ENCODE data around the gene KIAA1614.
A peak's percentile ranks its signal among the peaks of the same experiment; 100 is the strongest.

KIAA1614 gene, protein sequence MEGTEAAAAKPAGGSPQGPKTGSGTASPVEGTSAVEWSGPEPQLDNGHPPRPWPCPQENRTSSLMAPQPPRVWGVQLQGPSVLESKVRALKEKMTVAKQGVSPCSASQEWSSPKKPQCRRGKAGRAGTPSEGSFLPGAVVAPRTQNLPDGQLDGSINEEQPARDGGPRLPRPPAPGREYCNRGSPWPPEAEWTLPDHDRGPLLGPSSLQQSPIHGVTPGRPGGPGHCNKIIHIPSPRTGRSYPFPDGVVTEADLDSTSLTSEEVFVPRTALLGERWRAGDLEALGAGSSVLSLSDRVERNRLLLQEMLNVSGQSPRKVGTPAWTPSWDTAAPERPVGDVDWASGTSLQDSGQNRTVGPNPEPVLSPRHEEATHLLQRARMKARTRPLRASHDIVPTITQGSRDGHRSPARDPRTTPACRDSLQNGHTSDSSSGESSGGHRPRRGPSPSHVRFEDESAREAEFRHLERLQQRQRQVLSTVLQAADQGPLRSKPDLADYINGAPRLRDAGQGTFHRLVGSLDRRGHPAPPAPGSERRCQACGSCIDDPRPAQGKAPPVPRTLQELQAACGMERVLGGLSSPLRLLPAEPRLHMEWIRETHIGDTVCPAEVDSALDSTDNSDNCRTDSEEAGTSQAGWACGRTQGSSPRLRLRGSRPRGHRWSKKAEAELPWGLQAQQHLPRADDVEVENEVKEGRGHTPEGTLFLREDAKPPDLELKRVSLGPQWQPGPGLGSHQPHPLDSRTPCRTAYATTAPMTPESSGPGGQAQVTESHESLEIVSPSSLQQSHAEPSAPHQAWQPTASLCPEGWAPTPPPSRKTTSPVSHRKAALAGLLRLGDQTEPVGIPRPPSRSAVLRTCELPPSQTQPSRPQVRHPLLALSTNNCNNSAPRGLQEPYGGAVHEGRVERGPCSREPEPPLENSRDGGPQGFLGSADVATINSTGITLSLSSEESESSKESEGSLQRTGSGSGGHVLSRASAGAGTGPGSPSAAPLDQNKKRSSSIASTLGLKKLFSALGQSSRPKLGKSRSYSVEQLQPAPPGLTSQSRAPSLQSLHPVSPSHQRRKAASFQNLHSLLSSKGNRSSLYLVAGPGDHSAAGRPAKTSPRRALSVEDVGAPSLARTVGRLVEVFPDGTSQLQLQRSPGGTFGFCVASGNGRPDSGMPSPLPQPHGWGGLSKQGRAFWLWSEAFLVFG

DNA sequence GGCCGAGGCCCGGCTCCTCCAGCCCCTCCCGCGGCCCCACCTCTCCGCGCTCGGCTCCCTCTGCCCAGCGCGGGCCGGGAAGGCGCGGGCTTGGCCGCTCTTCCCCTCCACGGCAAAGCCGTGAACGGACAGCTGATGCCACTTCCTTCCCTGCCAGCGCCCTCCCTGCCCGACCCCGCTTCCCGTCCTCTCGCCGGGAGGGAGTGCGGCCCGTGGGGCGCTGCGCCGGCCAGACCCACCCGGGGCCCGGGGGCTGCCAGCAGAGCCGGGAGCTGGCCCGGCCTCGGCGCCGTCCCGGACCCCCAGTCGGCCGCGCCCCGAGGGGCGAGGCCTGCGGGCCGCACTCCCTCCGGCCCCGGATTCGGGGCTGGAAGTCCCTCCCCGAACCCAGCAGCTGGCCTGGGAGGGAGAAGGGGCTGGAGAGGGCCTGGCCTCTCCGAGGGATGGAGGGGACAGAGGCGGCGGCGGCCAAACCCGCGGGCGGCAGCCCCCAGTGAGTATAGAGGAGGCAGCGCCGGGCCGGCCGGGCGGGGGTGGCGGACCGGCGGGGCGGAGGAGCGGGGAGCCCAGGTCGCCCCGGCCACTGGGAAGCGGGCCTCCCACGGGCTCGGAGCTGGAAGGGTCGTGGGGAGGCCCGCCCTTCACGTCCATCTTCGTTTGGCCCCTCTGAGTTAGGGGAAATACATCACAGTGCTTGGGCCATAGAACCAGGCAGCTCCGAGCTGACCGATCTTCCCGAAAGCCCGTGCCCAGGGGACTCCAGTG is at the start of gene KIAA1614:
KIAA1614 (plus strand) TSS at position 97 of the 765 bp plus-strand sequence; CDS start at position 444, 347 bp downstream.
- H3K4me1 ChIP-seq (ENCODE audit: control insufficient read depth, low read depth, low read length): no peaks in the 10 kb centered on the region
- no peaks in the 10 kb centered on the region for H3K9me3 ChIP-seq (ENCODE audit: control insufficient read depth, low read depth, low read length)
- H3K9ac ChIP-seq (ENCODE audit: low read length): peak within 1 kb of the TSS; percentile 67
- no peaks in the 10 kb centered on the region for H3K36me3 ChIP-seq (ENCODE audit: control insufficient read depth, low read depth, low read length)
- no peak within 1 kb of the TSS for H3K27ac ChIP-seq (ENCODE audit: low read length)
- peak within 1 kb of the TSS; percentile 68 for H3K4me3 ChIP-seq (ENCODE audit: low read length)
- peaks cover 29% of the 10 kb centered on the region for H3K27me3 ChIP-seq (ENCODE audit: control insufficient read depth, insufficient read depth, low read length)

GRCh38 chr1:180863158-180863775 is 49.4 kb upstream of the KIAA1614 start:
- Histone ChIP-seq H3K9me3 (ENCODE audit: control insufficient read depth, low read depth, low read length) (peaks cover 5% of the 10 kb centered on the region), H3K27me3 (ENCODE audit: control insufficient read depth, insufficient read depth, low read length) (no peaks in the 10 kb centered on the region), H3K4me3 (ENCODE audit: low read length) (no peak overlapping the region), H3K27ac (ENCODE audit: low read length) (no peak overlapping the region), H3K9ac (ENCODE audit: low read length) (no peak overlapping the region), H3K4me1 (ENCODE audit: control insufficient read depth, low read depth, low read length) (no peaks in the 10 kb centered on the region), H3K36me3 (ENCODE audit: control insufficient read depth, low read depth, low read length) (peaks cover 12% of the 10 kb centered on the region)

DNA sequence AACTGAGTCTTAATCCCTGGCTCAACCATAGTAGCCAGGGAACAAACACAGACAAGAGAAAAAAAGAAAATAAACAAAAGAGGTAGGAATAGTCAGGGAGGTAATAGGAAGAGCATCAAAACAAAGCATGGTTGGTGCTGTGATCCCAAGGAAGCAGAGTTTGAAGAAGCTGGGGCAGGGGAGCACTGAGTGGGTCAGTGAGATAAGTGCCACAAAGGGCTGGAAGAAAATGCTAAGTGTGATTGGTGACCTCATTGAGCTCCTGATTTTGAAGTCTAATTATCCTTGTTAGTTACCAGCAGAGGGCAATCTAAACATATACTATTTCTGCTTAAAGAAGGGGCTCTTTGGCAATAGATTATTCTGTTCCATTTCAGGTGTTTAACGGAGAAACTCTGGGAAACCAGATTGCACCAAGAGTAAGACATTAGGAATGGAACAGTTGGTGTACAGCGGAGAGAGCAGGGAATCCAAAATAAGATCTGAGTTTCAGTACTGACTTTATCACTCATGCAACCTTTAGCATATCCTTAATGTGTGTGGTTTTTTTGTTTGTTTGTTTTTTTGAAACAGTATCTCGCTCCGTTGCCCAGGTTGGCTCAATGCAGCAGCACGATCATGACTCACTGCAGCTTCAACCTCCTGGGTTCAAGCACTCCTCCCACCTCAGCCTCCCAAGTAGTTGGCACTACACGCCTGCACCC is 30.7 kb upstream of the KIAA1614 start:
- Histone ChIP-seq H3K27me3 (ENCODE audit: control insufficient read depth, insufficient read depth, low read length) (no peaks in the 10 kb centered on the region), H3K4me3 (ENCODE audit: low read length) (no peak overlapping the region), H3K27ac (ENCODE audit: low read length) (no peak overlapping the region), H3K36me3 (ENCODE audit: control insufficient read depth, low read depth, low read length) (peaks cover 3% of the 10 kb centered on the region), H3K4me1 (ENCODE audit: control insufficient read depth, low read depth, low read length) (no peaks in the 10 kb centered on the region), H3K9me3 (ENCODE audit: control insufficient read depth, low read depth, low read length) (no peaks in the 10 kb centered on the region), H3K9ac (ENCODE audit: low read length) (no peak overlapping the region)

DNA sequence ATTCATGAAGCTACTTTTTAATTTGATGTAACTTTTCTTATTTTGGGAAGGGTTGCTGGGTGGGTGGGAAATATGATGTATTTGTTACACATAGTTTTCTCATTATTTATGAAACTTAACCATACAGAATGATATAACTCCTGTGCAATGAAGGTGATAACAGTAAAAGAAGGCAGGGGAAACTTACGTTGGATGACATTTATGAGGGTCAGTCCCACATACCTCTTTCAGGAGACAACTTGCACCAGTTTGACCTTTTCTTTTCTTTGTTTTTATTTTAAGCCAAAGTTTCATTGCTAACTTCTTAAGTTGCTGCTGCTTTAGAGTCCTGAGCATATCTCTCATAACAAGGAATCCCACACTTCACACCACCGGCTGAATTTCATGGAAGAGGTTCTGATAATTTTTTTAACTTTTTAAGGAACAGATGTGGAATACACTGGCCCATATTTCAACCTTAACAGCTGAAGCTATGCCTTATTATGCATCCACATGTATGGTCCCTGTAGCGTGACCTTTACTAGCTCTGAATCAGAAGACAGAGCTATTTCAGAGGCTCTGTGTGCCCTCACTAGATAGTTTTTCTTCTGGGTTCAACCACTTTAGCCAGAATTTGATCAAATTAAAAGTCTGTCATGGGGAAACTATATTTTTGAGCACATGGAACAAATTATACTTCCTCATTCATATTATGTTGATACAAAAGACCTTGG is 28.0 kb upstream of the KIAA1614 start:
- no peaks in the 10 kb centered on the region for H3K27me3 ChIP-seq (ENCODE audit: control insufficient read depth, insufficient read depth, low read length)
- H3K9ac ChIP-seq (ENCODE audit: low read length): no peak overlapping the region
- H3K36me3 ChIP-seq (ENCODE audit: control insufficient read depth, low read depth, low read length): peaks cover 3% of the 10 kb centered on the region
- H3K27ac ChIP-seq (ENCODE audit: low read length): no peak overlapping the region
- H3K9me3 ChIP-seq (ENCODE audit: control insufficient read depth, low read depth, low read length): no peaks in the 10 kb centered on the region
- no peaks in the 10 kb centered on the region for H3K4me1 ChIP-seq (ENCODE audit: control insufficient read depth, low read depth, low read length)
- H3K4me3 ChIP-seq (ENCODE audit: low read length): no peak overlapping the region

GRCh38 chr1:180886338-180886737 is 26.4 kb upstream of the KIAA1614 start:
- Histone ChIP-seq H3K4me1 (ENCODE audit: control insufficient read depth, low read depth, low read length) (no peaks in the 10 kb centered on the region), H3K36me3 (ENCODE audit: control insufficient read depth, low read depth, low read length) (peaks cover 3% of the 10 kb centered on the region), H3K9me3 (ENCODE audit: control insufficient read depth, low read depth, low read length) (no peaks in the 10 kb centered on the region), H3K4me3 (ENCODE audit: low read length) (no peak overlapping the region), H3K9ac (ENCODE audit: low read length) (no peak overlapping the region), H3K27ac (ENCODE audit: low read length) (no peak overlapping the region), H3K27me3 (ENCODE audit: control insufficient read depth, insufficient read depth, low read length) (no peaks in the 10 kb centered on the region)

- peaks cover 3% of the 10 kb centered on the region for H3K36me3 ChIP-seq (ENCODE audit: control insufficient read depth, low read depth, low read length)
- H3K9me3 ChIP-seq (ENCODE audit: control insufficient read depth, low read depth, low read length): no peaks in the 10 kb centered on the region
- H3K27me3 ChIP-seq (ENCODE audit: control insufficient read depth, insufficient read depth, low read length): no peaks in the 10 kb centered on the region
- no peaks in the 10 kb centered on the region for H3K4me1 ChIP-seq (ENCODE audit: control insufficient read depth, low read depth, low read length)
- H3K9ac ChIP-seq (ENCODE audit: low read length): no peak overlapping the region
- no peak overlapping the region for H3K4me3 ChIP-seq (ENCODE audit: low read length)
- no peak overlapping the region for H3K27ac ChIP-seq (ENCODE audit: low read length)
Measured at GRCh38 chr1:180887841-180888240, 24.9 kb upstream of the KIAA1614 start.

DNA sequence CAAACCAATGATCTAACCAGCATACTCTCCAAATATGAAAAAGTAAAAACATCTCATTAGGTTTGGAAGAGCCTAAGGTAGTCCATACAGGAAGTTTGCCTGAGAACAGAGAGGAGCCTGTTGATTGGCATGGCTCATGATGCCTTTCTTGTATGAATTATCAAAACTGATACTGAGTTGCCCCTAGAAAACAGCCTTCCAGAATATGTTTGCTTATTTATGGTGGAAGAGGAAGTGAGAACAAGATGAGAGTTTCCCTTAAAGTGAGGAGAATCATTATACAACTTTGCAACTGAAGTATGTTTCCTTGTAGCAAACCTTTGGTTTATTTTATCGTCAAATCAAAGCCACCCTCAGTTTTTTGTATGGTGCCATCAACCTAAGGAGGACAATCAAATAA is 23.8 kb upstream of the KIAA1614 start:
- no peak overlapping the region for H3K4me3 ChIP-seq (ENCODE audit: low read length)
- H3K36me3 ChIP-seq (ENCODE audit: control insufficient read depth, low read depth, low read length): peaks cover 3% of the 10 kb centered on the region
- H3K27me3 ChIP-seq (ENCODE audit: control insufficient read depth, insufficient read depth, low read length): no peaks in the 10 kb centered on the region
- H3K9ac ChIP-seq (ENCODE audit: low read length): no peak overlapping the region
- H3K9me3 ChIP-seq (ENCODE audit: control insufficient read depth, low read depth, low read length): no peaks in the 10 kb centered on the region
- no peaks in the 10 kb centered on the region for H3K4me1 ChIP-seq (ENCODE audit: control insufficient read depth, low read depth, low read length)
- no peak overlapping the region for H3K27ac ChIP-seq (ENCODE audit: low read length)

DNA sequence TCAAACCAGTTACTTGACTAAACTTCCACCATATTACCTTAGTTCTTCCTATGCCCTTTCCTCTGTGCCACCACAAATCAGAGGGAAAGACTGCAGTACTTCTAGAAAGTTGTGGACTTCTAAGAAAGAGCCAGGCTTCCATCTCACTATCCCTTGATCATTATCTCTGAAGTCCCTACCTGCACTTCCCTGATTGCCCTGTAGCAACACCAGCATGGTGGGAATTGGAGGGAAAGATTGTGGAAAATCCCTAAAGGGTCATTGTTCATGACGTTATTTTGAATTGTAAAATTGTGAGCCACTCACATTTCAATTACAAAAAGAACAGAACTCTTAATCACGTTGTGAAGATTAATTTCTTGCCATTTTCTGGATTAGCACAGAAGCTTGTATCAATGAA is 23.4 kb upstream of the KIAA1614 start:
- no peaks in the 10 kb centered on the region for H3K4me1 ChIP-seq (ENCODE audit: control insufficient read depth, low read depth, low read length)
- H3K27me3 ChIP-seq (ENCODE audit: control insufficient read depth, insufficient read depth, low read length): no peaks in the 10 kb centered on the region
- H3K4me3 ChIP-seq (ENCODE audit: low read length): no peak overlapping the region
- H3K36me3 ChIP-seq (ENCODE audit: control insufficient read depth, low read depth, low read length): peaks cover under 1% of the 10 kb centered on the region
- no peak overlapping the region for H3K27ac ChIP-seq (ENCODE audit: low read length)
- H3K9ac ChIP-seq (ENCODE audit: low read length): no peak overlapping the region
- no peaks in the 10 kb centered on the region for H3K9me3 ChIP-seq (ENCODE audit: control insufficient read depth, low read depth, low read length)

DNA sequence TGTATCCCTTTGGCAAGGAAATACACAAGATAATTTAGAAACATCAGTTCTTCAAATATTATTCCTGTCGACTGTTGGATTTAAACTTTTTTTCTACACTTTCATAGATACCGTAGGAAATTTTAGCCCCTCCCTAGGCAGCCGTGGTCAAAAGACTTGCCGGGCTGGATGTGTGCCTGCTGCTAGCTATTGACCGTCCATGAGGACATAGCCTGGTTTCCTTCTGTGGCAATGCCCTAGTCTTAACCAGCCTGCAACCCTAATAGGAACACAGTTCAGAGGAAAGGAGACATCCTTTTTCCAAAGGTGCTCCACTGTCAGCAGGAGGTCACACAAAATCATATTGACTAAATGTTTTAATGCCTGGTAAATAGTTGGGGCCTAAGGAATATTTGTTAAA is 20.4 kb upstream of the KIAA1614 start:
- Histone ChIP-seq H3K4me3 (ENCODE audit: low read length) (no peak overlapping the region), H3K9ac (ENCODE audit: low read length) (no peak overlapping the region), H3K36me3 (ENCODE audit: control insufficient read depth, low read depth, low read length) (no peaks in the 10 kb centered on the region), H3K27me3 (ENCODE audit: control insufficient read depth, insufficient read depth, low read length) (no peaks in the 10 kb centered on the region), H3K27ac (ENCODE audit: low read length) (no peak overlapping the region), H3K4me1 (ENCODE audit: control insufficient read depth, low read depth, low read length) (no peaks in the 10 kb centered on the region), H3K9me3 (ENCODE audit: control insufficient read depth, low read depth, low read length) (no peaks in the 10 kb centered on the region)

DNA sequence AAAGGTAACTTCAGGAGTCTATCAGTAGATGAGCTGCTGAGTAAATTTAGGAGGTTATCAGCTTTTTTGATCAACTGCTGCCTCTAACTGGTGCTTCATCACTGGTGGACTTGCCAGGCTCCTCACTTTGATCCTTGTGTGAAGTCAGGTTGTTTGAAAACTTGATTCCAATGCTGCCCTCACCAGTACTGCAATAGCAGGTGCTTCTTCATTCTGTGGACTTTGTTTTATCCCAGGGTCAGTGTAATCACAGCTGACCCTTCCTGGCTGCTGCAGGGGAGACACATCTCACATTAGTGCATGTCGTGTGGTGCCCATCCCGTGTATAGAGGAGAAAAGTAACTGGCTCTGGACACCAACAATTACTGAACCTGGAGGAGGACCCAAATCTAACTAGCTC is 20.0 kb upstream of the KIAA1614 start:
- Histone ChIP-seq H3K9me3 (ENCODE audit: control insufficient read depth, low read depth, low read length) (no peaks in the 10 kb centered on the region), H3K36me3 (ENCODE audit: control insufficient read depth, low read depth, low read length) (no peaks in the 10 kb centered on the region), H3K27me3 (ENCODE audit: control insufficient read depth, insufficient read depth, low read length) (no peaks in the 10 kb centered on the region), H3K9ac (ENCODE audit: low read length) (no peak overlapping the region), H3K27ac (ENCODE audit: low read length) (no peak overlapping the region), H3K4me1 (ENCODE audit: control insufficient read depth, low read depth, low read length) (no peaks in the 10 kb centered on the region), H3K4me3 (ENCODE audit: low read length) (no peak overlapping the region)

Measured in iPS-18a (cell line).